ENCODE results near the gene S100A10. TPM values are rescaled to one million over a fixed set of nuclear protein-coding genes. Genes with fewer than 3 reads are reported as not detected.

Gene S100A10
- total RNA-seq, 1 experiment from 2014 or later = 1,436 TPM

- H3K36me3 ChIP-seq (ENCODE audit: low read depth) = peaks cover 3% of the 10 kb centered on the region; the same call in 1 of the 2 replicates
- H3K9me2 ChIP-seq (ENCODE audit: insufficient read depth) = no peaks in the 10 kb centered on the region
- no peak overlapping the region for H3K4me3 ChIP-seq
- no peaks in the 10 kb centered on the region for H3K27me3 ChIP-seq (ENCODE audit: insufficient read depth, low read depth)
- BruUV-seq (replicated peaks) = no TSS peak
- peaks cover 12% of the 10 kb centered on the region; the same call in 1 of the 2 replicates for H3K4me1 ChIP-seq (replicated peaks; ENCODE audit: insufficient read depth)
- ChIA-PET CTCF (interaction anchor here (0.8 to 1.4 kb wide), 4 partner anchors 25 to 68 kb away, joined by 3 to 5 read pairs (median 4); partner anchors contain the start of gene THEM4), POLR2A (ENCODE audit: unreplicated experiment) (interaction anchor here (0.6 kb wide), 1 partner anchor 57 kb away, joined by 5 read pairs; no protein-coding TSS in a partner anchor)
- intact Hi-C loops (cut with micrococcal nuclease; ENCODE audit: unreplicated experiment) = loop anchor here (1.0 to 5.0 kb wide), 5 partner anchors 34 to 253 kb away; no protein-coding TSS in a partner anchor
- H3K79me2 ChIP-seq (ENCODE audit: low read depth) = no peaks in the 10 kb centered on the region
- TF ChIP-seq CTCF (conservative IDR thresholded peaks at IDR 0.05) (peak; percentile 89), EZH2 (IDR thresholded peaks at IDR 0.05; ENCODE audit: low read depth) (no peak)
- peaks cover 10% of the 10 kb centered on the region; the same call in 1 of the 2 replicates for H3F3A ChIP-seq (ENCODE audit: insufficient read depth, low read depth)
- no peaks in the 10 kb centered on the region for H3K9me3 ChIP-seq (ENCODE audit: insufficient read depth, low read depth)
- peak; percentile 54 to 58 for DNase-seq
- no peak overlapping the region for H3K27ac ChIP-seq
- H4K20me1 ChIP-seq (ENCODE audit: insufficient read depth) = no peaks in the 10 kb centered on the region
- no peak overlapping the region for H3K4me2 ChIP-seq
- no peak overlapping the region for H2AFZ ChIP-seq
Observed at GRCh38 chr1:151934048-151934493, 59.6 kb downstream of the S100A10 start.

Other genes starting within 250 kb of the S100A10 start
- gene MRPL9, start 230.4 kb downstream of the S100A10 start, total RNA-seq (2021) = 80.9 and 132 TPM in 2 replicates
- 13.4 and 17.3 TPM in 2 replicates for gene TDRKH, start 203.4 kb downstream of the S100A10 start, total RNA-seq (2021)
- gene LINGO4, start 188.4 kb downstream of the S100A10 start, total RNA-seq (2021) = not detected in 2 replicates
- 0.35 and 0.70 TPM in 2 replicates for gene RORC, start 162.1 kb downstream of the S100A10 start, total RNA-seq (2021)
- 1.4 and 1.5 TPM in 2 replicates for gene C2CD4D, start 154.0 kb downstream of the S100A10 start, total RNA-seq (2021)
- gene THEM5, start 140.1 kb downstream of the S100A10 start, total RNA-seq (2021) = not detected in 2 replicates
- gene THEM4, start 84.3 kb downstream of the S100A10 start, total RNA-seq (2021) = 24.1 and 41.4 TPM in 2 replicates
- 578 and 868 TPM in 2 replicates for gene S100A11, start 43.1 kb upstream of the S100A10 start, total RNA-seq (2021)
- not detected in 2 replicates for gene TCHHL1, start 95.2 kb upstream of the S100A10 start, total RNA-seq (2021)
- gene TCHH, start 121.6 kb upstream of the S100A10 start, total RNA-seq (2021) = 0.04 TPM in 1 of 2 replicates, not detected in the other
- not detected in 2 replicates for gene RPTN, start 165.4 kb upstream of the S100A10 start, total RNA-seq (2021)
- gene HRNR, start 230.3 kb upstream of the S100A10 start, total RNA-seq (2021) = not detected in 2 replicates

All from PC-9 (cell line).